Right atrium auricular region (tissue), 2 donors: Measurements from ENCODE around the gene LINC01488. TPM values are rescaled to one million over a fixed set of nuclear protein-coding genes. Genes with fewer than 3 reads are reported as not detected.

Source experiments
- DNase-seq: peaks from one replicate; pipeline ENCODE4 v3.0.0-alpha.2; 2019; ENCODE audit warnings: low spot score
- H3K27ac ChIP-seq, 2 donors: fragments of 200-600 bp; sonication (generic); 1 replicate in 1 of 2; 2 replicates in 1 of 2; pipeline ENCODE4 v1.5.1; 2016 to 2019
- H3K27me3 ChIP-seq, 2 donors: fragments of 200-600 bp; sonication (generic); one replicate each; pipeline versions ENCODE4 v1.5.1 to v1.6.0; 2017 to 2019
- H3K36me3 ChIP-seq: fragments of 200-600 bp; sonication (generic); one replicate; pipeline ENCODE4 v1.5.1; 2016
- H3K4me1 ChIP-seq, 2 donors: fragments of 200-600 bp; sonication (generic); one replicate each; pipeline versions ENCODE4 v1.5.1 to v1.6.0; 2017 to 2019
- H3K4me3 ChIP-seq, 2 donors: fragments of 200-600 bp; sonication (generic); 1 replicate in 1 of 2; 2 replicates in 1 of 2; pipeline ENCODE4 v1.5.1; 2017 to 2019; ENCODE audit warnings: mild to moderate bottlenecking in 1 of 2, moderate library complexity in 1 of 2
- H3K9me3 ChIP-seq, 2 donors: fragments of 200-600 bp; sonication (generic); one replicate each; pipeline ENCODE4 v1.5.1; 2019
- CTCF ChIP-seq, 2 donors: fragments of 200-600 bp; sonication (generic); IDR thresholded peaks; one replicate each; pipeline ENCODE4 v1.5.1; 2019; ENCODE audit warnings: antibody characterized with exemption in 2 of 2
- total RNA-seq, 2 donors: library from RNA; depleted of rRNA; stranded (reverse); fragments of >200 nt; gene quantifications; one replicate each; pipeline ENCODE4 v1.1.0, GENCODE V29; 2016

Gene LINC01488
- total RNA-seq, 2 donors from 2014 or later: not detected

GRCh38 chr11:69443968-69444364 lies 37.5 kb upstream of the LINC01488 start:
- H3K27me3 ChIP-seq: no peaks in the 10 kb centered on the region
- peak overlapping the region; percentile 77 to 89 for H3K27ac ChIP-seq
- peaks cover 0 to 43% of the 10 kb centered on the region in 2 donors for H3K4me1 ChIP-seq
- H3K36me3 ChIP-seq: no peaks in the 10 kb centered on the region
- TF ChIP-seq CTCF (IDR thresholded peaks at IDR 0.05): no peak
- no peaks in the 10 kb centered on the region for H3K9me3 ChIP-seq
- H3K4me3 ChIP-seq: peak overlapping the region in 1 of 2 donors; percentile 48
- DNase-seq: peak; percentile 69

GRCh38 chr11:69444381-69445130 lies 36.9 kb upstream of the LINC01488 start:
- TF ChIP-seq CTCF (IDR thresholded peaks at IDR 0.05): peak in 1 of 2 donors; percentile 43
- H3K36me3 ChIP-seq: no peaks in the 10 kb centered on the region
- H3K4me1 ChIP-seq: peaks cover 0 to 49% of the 10 kb centered on the region in 2 donors
- no peaks in the 10 kb centered on the region for H3K27me3 ChIP-seq
- H3K27ac ChIP-seq: peak overlapping the region; percentile 77 to 89
- H3K9me3 ChIP-seq: no peaks in the 10 kb centered on the region
- peak; percentile 86 for DNase-seq
- H3K4me3 ChIP-seq: peak overlapping the region in 1 of 2 donors; percentile 6

DNA sequence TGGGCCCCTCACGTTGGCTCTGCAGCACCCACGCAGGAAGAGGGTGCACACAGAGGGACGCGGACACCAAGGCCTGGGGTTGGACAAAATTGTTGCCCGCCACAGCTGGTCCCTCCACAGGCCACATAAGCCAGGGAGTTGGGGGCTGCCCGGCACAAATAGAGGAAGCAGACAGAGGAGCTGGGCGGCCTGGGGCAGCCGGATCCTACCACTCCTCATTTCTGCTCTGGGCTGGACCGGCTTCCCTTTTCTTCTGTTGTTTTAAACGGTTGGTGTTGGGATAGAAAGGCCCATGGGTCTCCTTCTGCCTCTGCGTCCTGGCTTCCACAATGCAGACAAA lies 36.4 kb upstream of the LINC01488 start:
- Histone ChIP-seq H3K4me1 (peaks cover 0 to 54% of the 10 kb centered on the region in 2 donors), H3K36me3 (no peaks in the 10 kb centered on the region), H3K27me3 (no peaks in the 10 kb centered on the region), H3K27ac (peak overlapping the region; percentile 77 to 89), H3K9me3 (no peaks in the 10 kb centered on the region), H3K4me3 (no peak overlapping the region)
- no peak for DNase-seq
- no peak for TF ChIP-seq CTCF (IDR thresholded peaks at IDR 0.05)

GRCh38 chr11:69446108-69446507 lies 35.4 kb upstream of the LINC01488 start:
- Histone ChIP-seq H3K9me3 (no peaks in the 10 kb centered on the region), H3K4me1 (peaks cover 0 to 58% of the 10 kb centered on the region in 2 donors), H3K36me3 (no peaks in the 10 kb centered on the region), H3K4me3 (no peak overlapping the region), H3K27ac (no peak overlapping the region), H3K27me3 (no peaks in the 10 kb centered on the region)
- no peak for TF ChIP-seq CTCF (IDR thresholded peaks at IDR 0.05)
- DNase-seq: no peak

DNA sequence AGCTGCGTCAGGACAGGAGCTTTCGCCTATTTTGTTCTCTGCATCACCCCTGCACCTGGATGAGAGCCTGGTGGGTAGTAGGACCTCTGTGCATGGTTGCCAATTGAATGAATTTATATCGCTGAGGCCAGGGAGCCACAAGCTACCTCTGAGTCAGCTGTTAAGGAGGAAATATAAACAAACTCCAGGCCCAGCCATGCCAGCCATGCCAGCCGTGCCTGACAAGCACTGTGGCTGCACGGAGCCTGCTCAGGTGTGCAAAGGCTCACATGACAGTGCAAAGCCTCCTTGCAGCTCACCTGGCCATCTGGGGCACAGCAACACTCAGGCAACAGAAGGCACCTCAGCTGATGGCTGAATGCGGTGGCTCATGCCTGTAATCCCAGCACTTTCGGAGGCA lies 33.7 kb upstream of the LINC01488 start:
- Histone ChIP-seq H3K4me1 (peaks cover 0 to 52% of the 10 kb centered on the region in 2 donors), H3K4me3 (no peak overlapping the region), H3K27ac (no peak overlapping the region), H3K27me3 (no peaks in the 10 kb centered on the region), H3K9me3 (no peaks in the 10 kb centered on the region), H3K36me3 (no peaks in the 10 kb centered on the region)
- no peak for TF ChIP-seq CTCF (IDR thresholded peaks at IDR 0.05)
- no peak for DNase-seq
